Colonic mucosa (tissue), 4 donors: ENCODE data around the gene SH2D5. TPM values are rescaled to one million over a fixed set of nuclear protein-coding genes. Genes with fewer than 3 reads are reported as not detected.
A peak's percentile ranks its signal among the peaks of the same experiment; 100 is the strongest.
"Not testable (repeated sequence)": the region's sequence is repeated elsewhere in the genome, so short reads cannot be mapped to it uniquely, and the experiment has no call there.

Experiments
- DNase-seq: peaks from one replicate; pipeline ENCODE4 v3.0.0-alpha.2; 2020
- H3K27ac ChIP-seq: fragments of 200-600 bp; one replicate; pipeline ENCODE4 v1.8.0; 2021
- H3K27me3 ChIP-seq: fragments of 200-600 bp; one replicate; pipeline ENCODE4 v1.8.0; 2021
- H3K36me3 ChIP-seq: fragments of 200-600 bp; one replicate; pipeline ENCODE4 v1.8.0; 2021
- H3K4me1 ChIP-seq: fragments of 200-600 bp; one replicate; pipeline ENCODE4 v1.8.0; 2021; ENCODE audit warnings: mild to moderate bottlenecking
- H3K4me3 ChIP-seq: fragments of 200-600 bp; one replicate; pipeline ENCODE4 v1.8.0; 2021
- H3K9ac ChIP-seq, 2 donors: one replicate each; pipeline ENCODE4 v1.7.0; 2013; ENCODE audit warnings: control low read depth in 2 of 2, low read depth in 2 of 2, low read length in 2 of 2
- H3K9me3 ChIP-seq: fragments of 200-600 bp; one replicate; pipeline ENCODE4 v1.8.0; 2021
- CTCF ChIP-seq: fragments of 200-600 bp; IDR thresholded peaks from one replicate; pipeline ENCODE4 v1.8.0; 2022; ENCODE audit warnings: antibody characterized with exemption, mild to moderate bottlenecking
- intact Hi-C: fragments of 100-400 bp; cut with DNase I; formaldehyde crosslinking; loops from one replicate; pipeline ENCODE4 v1.14.1; 2022
- total RNA-seq, 2 donors: library from RNA; stranded (reverse); fragmentation: NEBNext Ultra II Directional in 1 of 2; extraction: Animal tissue kit (Norgen Biotek cat#: 25700) in 1 of 2; gene quantifications; one replicate each; pipeline ENCODE4 v1.2.1, GENCODE V29; 2021
- donor health status: healthy.
- donor health status: DM: no; HTN: no; CAD: no.
- donor health status: DM: no; HTN: no; CAD: no.

SH2D5 gene
- total RNA-seq, 2 donors from 2014 or later = 0.12 TPM; not detected in 1

- DNase-seq = no peak
- Histone ChIP-seq H3K4me3 (no peak overlapping the region), H3K4me1 (no peaks in the 10 kb centered on the region), H3K27ac (no peak overlapping the region), H3K9me3 (no peaks in the 10 kb centered on the region), H3K27me3 (peaks cover 11% of the 10 kb centered on the region), H3K36me3 (no peaks in the 10 kb centered on the region), H3K9ac (no peak overlapping the region)
- intact Hi-C loops = no loop called here
- TF ChIP-seq CTCF = no peak
These were observed 11.1 kb downstream of the SH2D5 start for GRCh38 chr1:20721117-20722061.

DNA sequence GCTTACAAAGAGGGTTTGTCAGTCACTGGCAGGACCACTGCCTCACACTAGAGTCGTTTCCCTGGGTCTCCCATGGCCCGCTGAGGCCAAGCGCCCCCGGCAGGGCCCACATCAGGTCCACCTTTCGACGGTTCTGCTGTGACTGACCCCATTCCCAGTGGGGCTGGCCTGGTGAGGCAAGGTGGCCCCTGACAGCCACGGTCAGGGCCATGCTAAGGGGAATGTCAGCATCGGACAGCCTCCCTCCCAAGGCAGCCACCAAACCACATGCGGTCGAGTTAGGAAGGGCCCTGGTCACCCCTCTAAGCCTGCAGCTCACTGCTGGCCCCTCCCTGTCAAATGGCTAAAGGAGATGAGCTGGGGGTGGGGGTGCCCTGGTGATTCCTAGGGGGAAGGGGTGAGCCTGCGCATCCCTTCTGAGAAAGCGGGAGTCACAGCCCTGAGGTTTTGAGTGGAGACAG is 11.8 kb downstream of the SH2D5 start:
- intact Hi-C loops = no loop called here
- Histone ChIP-seq H3K4me3 (no peak overlapping the region), H3K9ac (no peak overlapping the region), H3K4me1 (no peaks in the 10 kb centered on the region), H3K27ac (no peak overlapping the region), H3K9me3 (no peaks in the 10 kb centered on the region), H3K36me3 (no peaks in the 10 kb centered on the region), H3K27me3 (peaks cover 11% of the 10 kb centered on the region)
- no peak for TF ChIP-seq CTCF
- no peak for DNase-seq

DNA sequence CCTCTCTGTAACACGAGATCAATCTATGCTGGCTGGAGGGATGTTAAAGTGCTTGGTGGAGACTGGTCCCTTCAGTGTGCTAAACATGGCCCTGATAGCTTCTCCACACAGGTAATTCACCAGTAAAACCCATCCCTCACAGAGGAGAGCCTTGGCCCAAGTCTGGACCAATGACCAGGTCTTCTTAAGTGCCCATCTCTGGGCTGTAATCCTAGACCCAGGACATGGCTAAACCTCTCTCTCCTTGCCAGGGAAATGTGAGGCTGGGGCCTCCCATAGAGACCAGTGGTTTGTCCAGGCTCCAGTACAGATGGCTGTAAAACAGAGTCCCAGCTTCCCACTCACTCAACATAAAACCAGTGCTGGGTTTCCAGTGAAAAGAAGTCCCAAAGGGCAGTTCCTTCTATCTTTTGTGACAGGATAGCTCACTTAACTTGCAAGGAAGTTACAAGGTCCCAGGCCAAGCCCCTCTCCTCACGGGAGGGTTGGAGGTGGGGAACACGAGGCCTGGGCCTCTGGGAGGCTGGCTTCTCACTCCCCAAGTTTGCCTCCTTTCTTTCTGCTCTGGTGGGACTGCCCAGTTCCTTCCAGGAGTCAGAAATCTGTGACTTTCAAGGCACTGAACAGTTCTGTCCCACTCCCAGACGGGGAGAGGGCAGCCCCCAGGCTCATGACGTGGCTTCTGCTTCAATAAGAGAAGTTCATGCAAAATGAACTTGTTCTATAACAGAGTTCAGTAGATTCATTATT is 12.5 kb downstream of the SH2D5 start:
- H3K27me3 ChIP-seq = peaks cover 11% of the 10 kb centered on the region
- no peaks in the 10 kb centered on the region for H3K4me1 ChIP-seq
- no peak overlapping the region for H3K27ac ChIP-seq
- no peak overlapping the region for H3K4me3 ChIP-seq
- DNase-seq = no peak
- no peak overlapping the region for H3K9ac ChIP-seq
- TF ChIP-seq CTCF = no peak
- no peaks in the 10 kb centered on the region for H3K9me3 ChIP-seq
- no peaks in the 10 kb centered on the region for H3K36me3 ChIP-seq
- intact Hi-C loops = no loop called here

DNA sequence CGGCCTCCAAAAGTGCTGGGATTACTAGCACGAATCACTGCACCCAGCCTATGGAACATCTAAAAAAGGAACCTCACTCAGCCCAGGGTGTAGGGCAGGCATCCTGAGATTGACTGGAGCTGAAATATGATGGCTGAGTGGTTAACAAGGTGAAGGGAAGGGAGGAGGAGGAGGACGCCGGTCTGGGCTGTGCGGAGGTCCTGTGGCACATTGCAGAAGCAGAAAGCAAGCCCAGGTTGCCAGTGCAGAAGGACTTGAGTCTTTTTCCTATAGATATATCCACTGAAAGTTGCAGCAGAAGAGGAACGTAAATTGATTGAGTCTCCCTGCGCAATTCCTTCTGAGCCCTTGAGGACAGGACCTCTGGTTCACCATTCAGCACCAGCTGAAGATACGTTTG is 13.2 kb downstream of the SH2D5 start:
- no peaks in the 10 kb centered on the region for H3K9me3 ChIP-seq
- H3K4me3 ChIP-seq = no peak overlapping the region
- no peak for TF ChIP-seq CTCF
- H3K27me3 ChIP-seq = peaks cover 11% of the 10 kb centered on the region
- no peak overlapping the region for H3K9ac ChIP-seq
- DNase-seq = no peak
- H3K27ac ChIP-seq = no peak overlapping the region
- H3K36me3 ChIP-seq = no peaks in the 10 kb centered on the region
- intact Hi-C loops = no loop called here
- no peaks in the 10 kb centered on the region for H3K4me1 ChIP-seq

GRCh38 chr1:20718343-20718882 is 14.1 kb downstream of the SH2D5 start:
- H3K9me3 ChIP-seq, H3K9ac ChIP-seq, H3K4me1 ChIP-seq, H3K27ac ChIP-seq, DNase-seq, H3K36me3 ChIP-seq, intact Hi-C loops: not testable (repeated sequence)
- Histone ChIP-seq H3K27me3 (peaks cover 11% of the 10 kb centered on the region), H3K4me3 (peak overlapping the region; percentile 34)
